ES-I3 (cell line): ENCODE data around the gene TACC3.

Experiments
- H3K36me3 ChIP-seq: 2 replicates; pipeline ENCODE4 v1.6.1; 2013; ENCODE audit warnings: mild to moderate bottlenecking, low read length, control low read depth, moderate library complexity; ENCODE audit not compliant: insufficient read depth
- H3K4me1 ChIP-seq: 2 replicates; pipeline ENCODE4 v1.6.1; 2013; ENCODE audit warnings: mild to moderate bottlenecking, control low read depth, low read length; ENCODE audit not compliant: insufficient read depth
- H3K9ac ChIP-seq: 2 replicates; pipeline ENCODE4 v1.6.1; 2013; ENCODE audit warnings: low read depth, mild to moderate bottlenecking, low read length, moderate library complexity
- H3K9me3 ChIP-seq: 2 replicates; pipeline ENCODE4 v1.6.1; 2013; ENCODE audit warnings: mild to moderate bottlenecking, low read length, moderate library complexity; ENCODE audit not compliant: control insufficient read depth, insufficient read depth

Gene TACC3

DNA sequence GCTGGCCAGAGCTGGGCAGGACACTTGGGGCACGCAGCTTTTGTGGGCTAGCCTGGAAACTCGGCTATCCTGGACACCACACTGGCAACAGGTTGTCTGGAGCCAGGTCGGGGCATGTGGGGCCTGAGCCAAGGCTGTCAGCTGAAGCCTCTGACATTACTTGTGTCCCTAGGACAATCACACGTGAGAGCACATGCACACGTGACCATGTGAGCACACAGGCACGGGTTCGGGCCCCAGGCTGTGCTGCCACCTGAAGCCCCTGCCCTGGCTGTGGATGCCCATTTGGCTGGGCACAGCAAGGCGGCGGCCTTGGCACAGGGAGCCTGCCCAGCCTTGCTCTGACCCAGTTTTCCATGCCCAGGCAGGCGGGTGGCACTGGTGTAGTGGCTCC is 63.1 kb downstream of the TACC3 start:
- Histone ChIP-seq H3K36me3 (no peaks in the 10 kb centered on the region), H3K9me3 (no peaks in the 10 kb centered on the region), H3K4me1 (peaks cover 15% of the 10 kb centered on the region; the same call in 1 of the 2 replicates), H3K9ac (no peak overlapping the region)

GRCh38 chr4:1784789-1785591 is 63.7 kb downstream of the TACC3 start:
- peaks cover 12% of the 10 kb centered on the region; the same call in 1 of the 2 replicates for H3K4me1 ChIP-seq
- H3K9ac ChIP-seq, result no peak overlapping the region
- H3K9me3 ChIP-seq, result no peaks in the 10 kb centered on the region
- H3K36me3 ChIP-seq, result no peaks in the 10 kb centered on the region

DNA sequence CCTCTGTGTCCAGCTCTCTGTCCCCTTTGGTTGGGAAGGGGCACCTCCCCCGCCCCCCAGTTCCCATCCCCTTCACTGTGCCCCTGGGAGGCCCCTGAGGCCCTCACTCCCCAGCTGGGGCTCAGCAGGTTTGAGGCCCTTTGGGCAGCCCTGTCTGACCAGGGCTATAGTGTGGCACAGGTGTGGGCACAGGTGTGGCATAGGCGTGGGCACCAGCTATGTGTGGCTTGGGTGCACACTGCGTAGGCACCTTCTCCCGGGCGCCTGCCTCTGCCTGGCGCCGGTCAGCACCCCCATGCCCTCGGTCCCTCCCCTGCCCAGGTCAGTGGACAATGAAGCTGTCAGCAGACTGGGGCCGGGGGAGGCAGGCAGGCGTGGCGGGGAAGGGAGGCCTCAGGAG is 64.3 kb downstream of the TACC3 start:
- no peak overlapping the region for H3K9ac ChIP-seq
- peaks cover 12% of the 10 kb centered on the region; the same call in 1 of the 2 replicates for H3K4me1 ChIP-seq
- H3K36me3 ChIP-seq, result no peaks in the 10 kb centered on the region
- no peaks in the 10 kb centered on the region for H3K9me3 ChIP-seq

GRCh38 chr4:1786544-1787362 is 65.4 kb downstream of the TACC3 start:
- Histone ChIP-seq H3K4me1 (peaks cover 12% of the 10 kb centered on the region; the same call in 1 of the 2 replicates), H3K9ac (no peak overlapping the region), H3K36me3 (no peaks in the 10 kb centered on the region), H3K9me3 (no peaks in the 10 kb centered on the region)

GRCh38 chr4:1787411-1788077 is 66.2 kb downstream of the TACC3 start:
- no peak overlapping the region for H3K9ac ChIP-seq
- H3K36me3 ChIP-seq, result no peaks in the 10 kb centered on the region
- peaks cover 8% of the 10 kb centered on the region; the same call in 1 of the 2 replicates for H3K4me1 ChIP-seq
- no peaks in the 10 kb centered on the region for H3K9me3 ChIP-seq

GRCh38 chr4:1788254-1788973 is 67.1 kb downstream of the TACC3 start:
- Histone ChIP-seq H3K9ac (no peak overlapping the region), H3K36me3 (no peaks in the 10 kb centered on the region), H3K9me3 (no peaks in the 10 kb centered on the region), H3K4me1 (peaks cover 8% of the 10 kb centered on the region; the same call in 1 of the 2 replicates)

DNA sequence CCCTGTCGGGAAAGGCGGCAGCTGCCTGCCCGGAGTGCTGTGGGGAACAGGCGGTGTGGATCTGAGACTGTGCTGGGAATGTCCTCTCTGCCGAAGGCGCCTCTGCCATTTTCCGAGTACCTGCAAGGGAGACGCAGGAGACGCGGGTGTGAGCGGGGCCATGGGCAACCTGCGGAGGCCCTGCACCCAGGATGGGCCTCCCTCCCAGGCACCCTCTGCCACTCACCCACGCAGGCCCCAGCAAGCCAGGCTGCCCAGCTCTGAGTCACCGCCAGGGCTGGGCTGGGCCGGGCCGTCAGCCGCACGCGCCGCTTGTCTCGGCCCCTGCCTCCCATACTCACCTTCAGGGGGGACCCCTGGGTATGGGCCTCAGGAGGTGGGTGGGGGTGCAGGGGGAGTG is 68.2 kb downstream of the TACC3 start:
- Histone ChIP-seq H3K4me1 (peaks cover 8% of the 10 kb centered on the region; the same call in 1 of the 2 replicates), H3K9ac (no peak overlapping the region), H3K36me3 (no peaks in the 10 kb centered on the region), H3K9me3 (no peaks in the 10 kb centered on the region)

GRCh38 chr4:1790005-1790404 is 68.7 kb downstream of the TACC3 start:
- Histone ChIP-seq H3K36me3 (no peaks in the 10 kb centered on the region), H3K9me3 (no peaks in the 10 kb centered on the region), H3K9ac (no peak overlapping the region), H3K4me1 (peaks cover 8% of the 10 kb centered on the region; the same call in 1 of the 2 replicates)

DNA sequence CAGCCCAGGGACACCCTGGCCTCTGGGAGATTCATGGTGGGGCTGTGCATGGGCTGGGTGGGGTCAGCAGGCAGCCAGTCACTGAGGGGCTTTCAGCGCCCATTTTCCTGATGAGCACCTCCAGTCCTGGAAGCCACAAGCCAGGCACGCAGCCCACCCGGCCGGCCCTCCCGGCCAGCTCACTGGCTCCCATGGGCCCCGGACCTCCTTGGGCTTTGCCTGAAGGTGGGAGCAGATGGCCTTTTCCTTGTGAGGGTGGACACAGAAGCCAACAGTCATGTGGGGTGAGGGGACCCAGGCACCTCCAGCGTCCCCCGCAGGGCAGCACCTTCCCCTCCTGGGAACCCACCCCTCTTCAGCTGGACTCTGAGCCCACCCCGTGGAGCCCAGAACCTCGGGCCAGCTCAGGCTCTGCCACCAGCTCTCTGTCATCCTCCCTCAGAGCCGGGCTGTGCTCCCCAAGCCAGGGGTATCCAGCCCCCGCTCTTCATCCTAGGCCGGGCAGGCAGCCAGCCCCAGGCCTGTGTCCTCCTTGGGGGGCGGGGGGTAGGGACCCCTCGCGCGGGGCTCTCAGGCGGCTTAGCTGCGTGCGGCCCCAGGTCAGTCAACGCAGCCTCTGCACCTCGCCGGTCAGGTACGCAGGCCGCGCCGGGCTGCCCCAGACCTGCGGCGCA is 71.0 kb downstream of the TACC3 start:
- Histone ChIP-seq H3K9ac (peak overlapping the region; percentile 56; the same call in 1 of the 2 replicates), H3K4me1 (peaks cover 8% of the 10 kb centered on the region; the same call in 1 of the 2 replicates), H3K36me3 (no peaks in the 10 kb centered on the region), H3K9me3 (no peaks in the 10 kb centered on the region)

- Histone ChIP-seq H3K4me1 (peaks cover 2% of the 10 kb centered on the region; the same call in 1 of the 2 replicates), H3K36me3 (no peaks in the 10 kb centered on the region), H3K9me3 (no peaks in the 10 kb centered on the region), H3K9ac (peak within 1 kb of the TSS; percentile 69)
Measured at GRCh38 chr4:1792832-1793495, 71.6 kb downstream of the TACC3 start, which contains the start of gene FGFR3. FGFR3 (plus strand) TSS chr4:1793293; CDS start chr4:1793935, 642 bp downstream.

GRCh38 chr4:1793496-1793840 is 72.1 kb downstream of the TACC3 start:
- H3K9ac ChIP-seq, result peak overlapping the region; percentile 69; the same call in 1 of the 2 replicates
- H3K36me3 ChIP-seq, result no peaks in the 10 kb centered on the region
- no peaks in the 10 kb centered on the region for H3K9me3 ChIP-seq
- H3K4me1 ChIP-seq, result no peaks in the 10 kb centered on the region; the same call in 1 of the 2 replicates

DNA sequence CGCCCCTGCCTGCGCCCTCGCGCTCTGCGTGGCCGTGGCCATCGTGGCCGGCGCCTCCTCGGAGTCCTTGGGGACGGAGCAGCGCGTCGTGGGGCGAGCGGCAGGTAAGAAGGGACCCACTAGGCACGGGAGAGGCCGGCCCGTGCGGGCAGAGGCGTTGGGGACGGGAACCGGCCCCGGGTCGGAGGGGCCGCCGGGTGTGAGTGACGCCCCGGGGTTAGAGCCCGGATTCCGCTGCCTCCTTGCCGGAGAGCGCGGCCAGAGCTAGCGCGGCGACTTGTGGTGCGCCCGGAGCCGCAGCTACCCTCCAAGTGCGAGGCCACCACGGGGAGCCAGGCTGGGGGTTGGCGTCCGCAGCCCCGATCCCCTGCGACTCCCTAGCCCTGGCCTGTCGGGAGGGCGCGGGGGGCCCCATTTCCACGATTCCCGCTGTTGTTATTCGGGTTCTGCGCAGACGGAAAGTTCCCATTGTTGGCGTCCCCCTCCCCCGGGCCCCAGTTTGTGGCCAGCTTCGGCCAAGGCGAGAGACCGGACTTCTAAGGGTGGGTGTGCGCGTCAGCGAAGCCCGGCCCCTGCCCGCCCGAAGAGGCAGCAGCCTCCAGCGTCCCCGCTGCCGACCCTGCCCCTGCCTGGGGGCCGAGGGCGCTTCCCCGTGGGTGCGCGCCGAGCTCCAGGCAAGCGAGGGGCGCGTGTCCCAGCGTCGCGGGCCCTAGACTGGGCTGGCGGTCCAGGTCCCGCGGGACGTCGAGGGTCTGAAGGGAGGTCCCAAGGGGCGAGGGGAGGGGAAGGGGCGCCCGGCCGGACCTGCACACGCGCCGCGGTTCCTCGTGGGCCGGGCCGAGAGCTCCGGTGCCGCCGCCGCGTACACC is 72.9 kb downstream of the TACC3 start:
- no peaks in the 10 kb centered on the region for H3K36me3 ChIP-seq
- H3K4me1 ChIP-seq, result no peaks in the 10 kb centered on the region; the same call in 1 of the 2 replicates
- peak overlapping the region; percentile 69 for H3K9ac ChIP-seq
- H3K9me3 ChIP-seq, result no peaks in the 10 kb centered on the region
